HG02623 (cell line): ENCODE data around the gene CLDN18.

Experiments used
- ATAC-seq: cut with Tn5 transposase; IDR thresholded peaks from one replicate; pipeline ENCODE4 v1.9.1; 2021; ENCODE audit warnings: moderate library complexity; ENCODE audit not compliant: unreplicated experiment

CLDN18 gene

DNA sequence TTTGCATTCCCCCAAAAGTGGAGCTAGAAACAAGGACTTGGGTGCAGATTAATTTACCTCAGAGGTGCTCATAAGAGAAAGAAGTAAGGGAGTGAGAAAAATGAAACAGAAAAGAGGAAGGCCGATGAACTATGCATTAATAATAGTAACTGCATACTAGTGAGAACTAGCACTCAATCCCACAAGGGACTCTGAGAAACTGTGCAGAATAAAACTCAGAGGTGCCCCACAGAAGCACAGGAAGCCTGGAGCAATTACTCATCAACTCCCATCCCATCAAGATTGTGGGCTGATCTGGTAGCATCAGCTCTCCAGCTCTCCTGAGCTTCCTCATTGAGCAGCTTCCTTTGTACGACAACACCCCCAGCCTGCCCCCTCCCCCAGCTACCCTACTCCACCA, 50.8 kb downstream of the CLDN18 start:
- ATAC-seq: peak; percentile 51

- ATAC-seq: no peak
Observed at GRCh38 chr3:138062037-138062436, 52.1 kb downstream of the CLDN18 start.

DNA sequence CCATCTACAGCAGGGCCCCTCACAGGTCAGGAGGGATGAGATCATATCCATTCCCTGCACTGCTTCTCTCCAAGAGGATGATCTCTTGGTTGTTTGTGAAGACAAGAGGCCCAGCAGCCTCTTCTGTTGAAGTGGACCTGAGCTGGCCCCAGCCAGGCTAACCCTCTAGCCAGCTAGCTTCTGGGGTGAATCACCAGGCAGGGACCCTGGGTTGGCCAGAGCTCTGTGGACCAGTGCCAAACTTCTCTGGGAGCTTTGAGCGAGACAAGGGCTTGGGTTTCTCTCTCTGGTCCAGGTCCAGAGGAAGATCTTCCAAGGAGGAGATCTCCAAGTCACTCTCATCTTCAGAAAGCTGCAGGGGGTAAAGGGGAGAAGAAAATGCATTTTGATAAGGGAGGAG, 52.7 kb downstream of the CLDN18 start:
- no peak for ATAC-seq

- no peak for ATAC-seq
Observed at GRCh38 chr3:138063416-138063815, 53.5 kb downstream of the CLDN18 start.

DNA sequence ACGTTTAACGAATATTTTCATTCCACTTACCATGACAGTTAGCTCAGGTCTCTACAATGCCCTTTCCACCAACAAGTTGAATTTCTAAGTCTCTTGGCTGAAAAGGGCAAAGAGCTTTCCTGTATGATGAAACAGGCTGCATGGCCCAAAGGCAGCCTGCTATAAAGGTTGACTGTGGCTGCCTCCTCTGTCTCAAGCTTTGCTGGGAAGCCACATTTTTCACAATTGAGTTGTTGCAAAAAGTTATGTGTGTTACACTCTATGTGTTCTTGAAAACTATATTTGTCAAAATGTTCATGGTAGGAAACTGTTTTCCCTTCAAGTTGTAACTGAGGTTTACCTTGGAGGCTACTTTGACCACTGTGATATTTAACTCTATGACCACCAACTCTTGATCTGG, 56.0 kb downstream of the CLDN18 start:
- ATAC-seq: no peak

DNA sequence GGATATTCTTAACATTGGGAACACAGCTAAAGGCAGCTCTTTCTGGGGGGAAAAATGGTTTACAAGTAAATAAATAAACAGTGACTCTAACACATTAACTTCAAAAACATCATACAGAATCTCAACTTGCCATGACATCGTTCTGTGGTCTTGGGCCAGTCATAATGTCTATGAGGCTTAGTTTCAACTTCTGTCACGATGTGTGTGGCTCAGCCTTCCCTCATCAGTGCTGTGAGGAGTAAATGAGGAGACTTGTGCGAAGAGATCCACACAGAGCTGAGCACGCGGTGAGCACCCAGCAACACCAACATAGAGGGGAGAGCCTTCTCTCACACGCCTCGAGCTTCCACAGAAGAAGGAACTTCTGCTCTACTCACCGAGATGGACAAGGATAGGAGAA, 56.4 kb downstream of the CLDN18 start:
- peak; percentile 86 for ATAC-seq

DNA sequence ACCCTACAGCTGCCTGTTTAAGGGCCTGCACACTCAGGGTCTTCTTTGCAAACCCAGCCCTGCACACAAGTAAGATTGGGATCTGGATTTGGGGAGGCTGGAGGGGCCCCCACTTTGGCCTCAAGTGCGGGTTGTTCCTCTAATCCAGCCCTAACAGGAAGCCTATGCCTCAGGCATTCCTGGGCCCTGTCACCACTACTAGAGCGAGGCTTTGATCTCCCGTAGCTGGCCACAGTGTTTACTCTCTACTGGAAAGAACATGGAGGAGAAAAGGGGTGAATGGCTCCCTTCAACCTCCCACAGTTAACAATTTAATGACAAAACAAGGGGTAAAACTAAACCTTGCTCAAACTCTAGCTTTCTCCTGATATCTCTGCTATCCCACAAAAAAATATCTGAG, 57.0 kb downstream of the CLDN18 start:
- no peak for ATAC-seq

- ATAC-seq: no peak
Observed at GRCh38 chr3:138068046-138068445, 58.1 kb downstream of the CLDN18 start.

DNA sequence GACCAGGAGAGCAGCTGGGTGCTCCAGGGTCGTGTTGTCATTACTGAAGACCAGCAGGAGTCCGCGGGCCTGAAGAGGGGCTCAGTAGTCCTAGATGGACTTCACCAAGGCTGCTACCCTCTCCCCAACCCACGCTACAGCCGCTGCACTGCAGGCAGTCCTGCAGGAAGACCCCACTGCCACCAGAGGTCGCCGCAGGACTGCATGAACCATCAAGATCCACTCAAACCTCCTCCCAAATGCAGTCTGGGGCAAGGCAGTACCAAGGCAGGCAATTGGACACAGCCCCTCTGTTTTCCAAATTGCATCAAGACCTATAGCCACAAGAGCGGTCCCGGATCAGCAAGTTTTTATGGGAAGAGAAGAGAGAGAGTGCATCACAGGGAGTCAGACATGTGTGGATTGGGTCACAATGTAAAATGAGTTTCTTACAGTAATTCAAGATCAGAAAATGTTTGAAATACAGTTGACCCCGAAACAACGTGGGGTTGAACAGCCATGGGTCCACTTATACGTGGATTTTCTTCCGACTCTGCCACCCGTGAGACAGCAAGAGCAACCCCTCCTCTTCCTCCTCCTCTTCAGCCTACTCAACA, 58.7 kb downstream of the CLDN18 start:
- ATAC-seq: peak; percentile 77

DNA sequence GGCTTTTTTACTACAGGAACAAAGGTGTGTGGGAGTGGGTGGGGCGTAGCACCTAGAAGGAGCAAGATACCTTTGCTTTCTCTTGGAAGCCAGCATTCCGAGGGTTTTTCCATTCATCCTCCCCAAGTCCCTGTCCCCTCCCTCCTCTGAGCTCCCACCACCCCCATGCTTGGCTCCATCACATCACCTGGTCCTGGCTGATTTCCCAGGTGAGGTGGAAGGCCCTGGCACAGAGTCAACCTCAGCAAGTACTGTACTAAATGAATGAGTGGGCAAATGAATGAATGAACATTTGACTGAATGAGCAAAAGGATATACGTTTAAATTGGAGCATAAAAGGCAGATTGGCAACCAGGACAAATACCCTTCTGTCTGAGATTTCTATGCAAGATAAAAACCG, 60.0 kb downstream of the CLDN18 start:
- ATAC-seq: no peak

DNA sequence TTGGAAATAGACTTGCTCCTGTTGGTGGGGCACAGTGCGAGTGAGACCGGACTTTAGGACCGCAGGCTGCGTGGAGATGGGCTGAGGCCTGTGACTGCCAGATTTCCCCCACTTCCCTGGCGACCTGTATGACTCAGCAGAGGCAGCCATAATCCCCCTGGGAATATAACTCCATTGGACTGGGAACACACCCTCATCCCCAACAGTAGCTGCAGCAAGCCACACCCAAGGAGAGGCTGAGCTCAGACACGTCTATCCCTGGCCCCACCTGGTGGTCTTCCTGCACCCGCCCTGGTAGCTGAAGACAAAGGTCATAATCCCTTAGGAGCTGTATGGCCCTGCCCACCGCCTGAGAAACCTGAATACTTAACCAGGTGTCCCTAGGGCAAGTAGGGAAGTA, 62.8 kb downstream of the CLDN18 start:
- no peak for ATAC-seq

GRCh38 chr3:138078096-138078495, 68.1 kb downstream of the CLDN18 start:
- no peak for ATAC-seq

- no peak for ATAC-seq
Observed at GRCh38 chr3:138078901-138079344, 69.0 kb downstream of the CLDN18 start.

DNA sequence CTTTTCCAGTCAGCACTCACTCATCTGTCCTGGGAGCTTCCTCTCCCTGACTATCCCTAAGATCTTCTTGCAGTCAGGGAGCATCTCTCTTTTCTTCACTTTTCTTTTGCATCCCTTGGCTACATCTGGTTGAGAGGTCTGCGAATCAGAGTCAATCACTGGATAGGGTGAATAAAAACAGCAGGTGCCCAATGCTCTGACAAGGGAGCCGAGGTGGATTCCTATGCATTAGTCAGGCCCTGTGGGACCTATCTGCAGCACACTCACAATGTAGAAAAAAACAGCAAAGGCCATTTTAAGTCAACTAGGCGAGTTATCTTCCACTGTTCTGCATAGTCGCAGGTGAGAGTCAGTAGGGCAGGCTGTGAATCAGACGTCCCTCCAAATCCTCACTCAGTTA, 69.9 kb downstream of the CLDN18 start:
- ATAC-seq: no peak

DNA sequence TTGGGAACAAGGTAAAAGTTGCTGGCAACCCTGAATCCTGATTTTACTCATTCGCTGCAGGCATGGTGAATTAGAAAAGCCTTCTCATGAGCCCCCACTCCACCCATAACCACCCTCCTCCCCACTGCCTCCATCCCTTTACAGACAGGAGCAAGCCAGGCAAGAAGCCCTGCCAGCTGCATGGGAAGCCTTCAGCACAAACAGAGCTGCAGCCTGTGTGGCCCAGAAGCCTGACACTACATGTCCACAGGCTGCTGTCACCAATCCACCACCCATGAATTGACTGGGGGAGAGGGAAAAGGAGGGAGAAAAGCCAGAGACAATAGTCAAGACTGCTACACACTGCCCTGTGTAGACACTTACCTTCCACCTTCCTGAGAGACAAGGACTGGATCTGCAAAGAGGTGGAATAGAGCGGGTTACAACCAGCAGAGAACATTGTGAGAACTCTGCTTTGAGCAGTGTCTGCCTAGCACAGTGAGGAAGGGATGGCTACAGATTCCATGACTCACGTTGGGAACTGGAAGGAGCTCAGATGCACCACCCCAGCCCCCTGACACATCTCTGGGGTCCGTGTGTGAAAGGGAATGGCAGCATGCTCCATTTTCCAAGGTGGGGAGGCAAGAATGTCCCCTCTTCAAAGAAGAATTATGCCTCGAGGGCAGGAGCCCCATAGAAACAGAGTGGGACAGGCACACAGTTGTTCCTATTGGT, 71.6 kb downstream of the CLDN18 start:
- no peak for ATAC-seq

- ATAC-seq: no peak
Observed at GRCh38 chr3:138082085-138082991, 72.4 kb downstream of the CLDN18 start.

DNA sequence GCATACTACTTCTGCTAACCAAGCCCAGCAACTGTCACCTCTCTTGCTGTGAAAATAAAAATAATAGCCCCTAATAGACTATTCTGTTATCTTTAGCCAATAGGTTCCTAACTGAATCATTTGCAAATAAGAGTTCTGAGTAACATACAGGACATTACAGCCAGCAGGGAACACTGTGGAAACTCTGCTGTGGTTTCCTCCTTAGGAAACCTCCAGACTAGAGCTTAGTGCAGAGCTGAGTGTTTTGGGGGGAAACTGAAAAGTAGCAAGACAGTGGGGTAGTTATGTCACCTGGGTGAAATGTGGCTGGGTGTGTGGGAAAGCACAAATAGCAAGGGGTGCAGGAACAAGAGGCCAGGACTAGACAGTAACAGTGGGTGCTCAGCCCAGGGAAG, 73.0 kb downstream of the CLDN18 start:
- no peak for ATAC-seq
